Measurements from ENCODE around the gene TBC1D22A. TPM values are rescaled to one million over a fixed set of nuclear protein-coding genes. Genes with fewer than 3 reads are reported as not detected.

The TBC1D22A gene
- total RNA-seq, 2 donors from 2014 or later, result 21.0 to 27.9 TPM

DNA sequence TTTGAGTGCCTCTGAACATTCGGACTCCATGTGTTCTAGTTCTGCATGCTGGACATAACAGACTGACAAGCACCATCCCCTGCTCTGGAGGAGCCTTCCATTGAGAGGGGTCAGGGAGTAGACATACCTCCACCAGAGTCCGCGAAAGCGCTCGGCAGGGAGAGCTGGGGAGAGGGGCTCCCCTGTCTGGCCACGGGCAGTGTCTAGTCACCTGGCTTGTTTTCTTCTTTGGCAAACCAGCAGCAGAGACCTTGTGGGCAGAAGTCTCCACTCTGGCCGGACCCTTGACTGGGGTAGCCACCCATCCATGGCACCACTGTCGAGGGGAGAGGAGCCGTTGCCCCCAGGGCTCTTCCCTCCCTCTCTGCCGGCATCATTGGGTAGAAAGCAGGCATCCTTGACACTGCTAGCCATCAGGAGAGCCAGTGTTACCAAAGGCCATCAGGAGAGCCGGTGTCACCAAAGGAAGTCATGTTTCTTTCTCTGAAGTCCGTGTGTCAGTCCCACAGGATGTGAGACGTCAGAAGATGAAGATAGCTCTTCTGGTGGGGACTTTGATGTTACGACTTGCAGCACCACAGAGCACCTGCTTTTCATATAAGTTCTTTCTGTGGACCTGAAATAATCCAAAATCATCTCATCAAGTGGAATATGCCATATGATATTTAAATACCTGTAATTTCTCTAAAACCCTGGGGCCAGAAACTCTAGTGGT is 305.6 kb downstream of the TBC1D22A start:
- Histone ChIP-seq H3K4me1 (ENCODE audit: control insufficient read depth, insufficient read depth, low read length) (no peaks in the 10 kb centered on the region), H3K27me3 (ENCODE audit: control insufficient read depth, insufficient read depth, low read length, poor library complexity, severe bottlenecking) (no peaks in the 10 kb centered on the region), H3K4me3 (ENCODE audit: low read length) (no peak overlapping the region), H3K9me3 (ENCODE audit: control insufficient read depth, low read length) (no peaks in the 10 kb centered on the region), H3K9ac (ENCODE audit: extremely low read depth, low read length, poor library complexity, severe bottlenecking) (no peak overlapping the region), H3K36me3 (ENCODE audit: control insufficient read depth, insufficient read depth, low read length) (no peaks in the 10 kb centered on the region), H3K27ac (ENCODE audit: low read depth, low read length) (no peak overlapping the region)
- Mint-ChIP-seq H3K4me1 (no peaks in the 10 kb centered on the region), H3K9me3 (no peaks in the 10 kb centered on the region), H3K36me3 (ENCODE audit: low read depth) (peaks cover 27% of the 10 kb centered on the region), H3K27me3 (ENCODE audit: insufficient read depth) (no peaks in the 10 kb centered on the region), H3K27ac (no peak overlapping the region), H3K4me3 (no peak overlapping the region)
- DNase-seq, result peak; percentile 15
- TF ChIP-seq CTCF (conservative IDR thresholded peaks at IDR 0.05), result no peak
- 94 to 95% methylated on average over 13 to 14 of the region's 14 CpGs for WGBS, 2 experiments (ENCODE audit: insufficient coverage in 1 of 2, insufficient read length in 1 of 2)

DNA sequence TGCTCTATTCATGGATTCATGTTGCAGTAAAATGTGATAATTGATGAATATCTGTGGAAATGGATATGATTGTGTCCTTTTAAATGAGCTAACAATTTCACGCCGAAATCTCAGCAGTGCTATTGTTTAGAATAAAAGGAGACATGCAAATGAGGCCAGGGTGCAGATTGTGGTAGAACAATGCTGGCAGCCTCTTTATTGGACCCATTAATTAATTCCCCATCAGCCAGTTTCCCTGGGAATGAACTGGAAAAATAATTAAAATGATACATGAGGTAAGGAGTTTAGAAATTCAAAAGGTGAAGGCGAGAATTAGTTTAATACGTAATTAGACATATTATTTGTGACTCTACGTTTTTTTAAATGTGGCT is 306.2 kb downstream of the TBC1D22A start:
- DNase-seq, result no peak
- Histone ChIP-seq H3K36me3 (ENCODE audit: control insufficient read depth, insufficient read depth, low read length) (no peaks in the 10 kb centered on the region), H3K9me3 (ENCODE audit: control insufficient read depth, low read length) (no peaks in the 10 kb centered on the region), H3K27me3 (ENCODE audit: control insufficient read depth, insufficient read depth, low read length, poor library complexity, severe bottlenecking) (no peaks in the 10 kb centered on the region), H3K4me1 (ENCODE audit: control insufficient read depth, insufficient read depth, low read length) (no peaks in the 10 kb centered on the region), H3K27ac (ENCODE audit: low read depth, low read length) (no peak overlapping the region), H3K9ac (ENCODE audit: extremely low read depth, low read length, poor library complexity, severe bottlenecking) (no peak overlapping the region), H3K4me3 (ENCODE audit: low read length) (no peak overlapping the region)
- Mint-ChIP-seq H3K36me3 (ENCODE audit: low read depth) (peaks cover 22% of the 10 kb centered on the region), H3K4me3 (no peak overlapping the region), H3K4me1 (no peaks in the 10 kb centered on the region), H3K27me3 (ENCODE audit: insufficient read depth) (no peaks in the 10 kb centered on the region), H3K27ac (no peak overlapping the region), H3K9me3 (no peaks in the 10 kb centered on the region)
- TF ChIP-seq CTCF (conservative IDR thresholded peaks at IDR 0.05), result no peak
- WGBS, 2 experiments (ENCODE audit: insufficient coverage in 1 of 2, insufficient read length in 1 of 2), result 92 to 100% methylated on average over 4 to 5 of the region's 5 CpGs

DNA sequence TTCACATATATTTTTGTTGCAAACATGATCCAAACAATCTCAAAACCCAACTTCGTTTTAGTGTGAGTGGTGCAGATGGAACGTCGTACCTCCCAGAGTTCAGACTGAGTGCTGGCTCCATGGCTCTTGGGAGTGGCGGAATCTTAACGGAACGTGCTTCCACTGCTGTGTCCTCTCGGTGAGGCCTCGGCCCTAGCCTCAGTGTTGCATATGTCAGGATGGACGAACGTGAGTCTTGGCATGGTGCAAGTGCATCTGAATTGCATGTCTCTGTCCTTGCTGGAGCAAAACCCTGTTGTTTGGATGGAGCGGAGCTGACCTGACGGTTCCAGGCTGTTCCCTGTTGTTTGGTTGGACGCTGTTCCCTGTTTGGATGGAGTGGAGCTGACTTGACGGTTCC is 306.8 kb downstream of the TBC1D22A start:
- H3K27ac Mint-ChIP-seq, result no peak overlapping the region
- no peak overlapping the region for H3K4me3 Mint-ChIP-seq
- H3K9me3 ChIP-seq (ENCODE audit: control insufficient read depth, low read length), result peaks cover 5% of the 10 kb centered on the region
- H3K36me3 Mint-ChIP-seq (ENCODE audit: low read depth), result peaks cover 22% of the 10 kb centered on the region
- no peaks in the 10 kb centered on the region for H3K4me1 ChIP-seq (ENCODE audit: control insufficient read depth, insufficient read depth, low read length)
- no peaks in the 10 kb centered on the region for H3K27me3 Mint-ChIP-seq (ENCODE audit: insufficient read depth)
- peak; percentile 14 for DNase-seq
- H3K4me3 ChIP-seq (ENCODE audit: low read length), result no peak overlapping the region
- no peak overlapping the region for H3K9ac ChIP-seq (ENCODE audit: extremely low read depth, low read length, poor library complexity, severe bottlenecking)
- no peaks in the 10 kb centered on the region for H3K4me1 Mint-ChIP-seq
- H3K36me3 ChIP-seq (ENCODE audit: control insufficient read depth, insufficient read depth, low read length), result peaks cover 3% of the 10 kb centered on the region
- WGBS, 2 experiments (ENCODE audit: insufficient coverage in 1 of 2, insufficient read length in 1 of 2), result 95 to 99% methylated on average over 14 of the region's 14 CpGs
- H3K27me3 ChIP-seq (ENCODE audit: control insufficient read depth, insufficient read depth, low read length, poor library complexity, severe bottlenecking), result no peaks in the 10 kb centered on the region
- H3K27ac ChIP-seq (ENCODE audit: low read depth, low read length), result no peak overlapping the region
- TF ChIP-seq CTCF (conservative IDR thresholded peaks at IDR 0.05), result no peak
- peaks cover 3% of the 10 kb centered on the region for H3K9me3 Mint-ChIP-seq

All from endodermal cell (in vitro differentiated cells).